Transverse colon (tissue), 4 donors: ENCODE measurements around the gene ATP5ME. TPM values are rescaled to one million over a fixed set of nuclear protein-coding genes. Genes with fewer than 3 reads are reported as not detected.

ENCODE experiments used
- DNase-seq: peaks from one replicate; pipeline ENCODE4 v3.0.0-alpha.2; 2019
- H3K27ac ChIP-seq, 4 donors: fragments of 200-600 bp; sonication (generic); 2 replicates each; pipeline ENCODE4 v1.5.1; 2016 to 2018; ENCODE audit warnings: inconsistent platforms in 4 of 4
- H3K27me3 ChIP-seq: fragments of 200-600 bp; sonication (generic); 2 replicates; pipeline ENCODE4 v1.5.1; 2017; ENCODE audit warnings: inconsistent platforms
- H3K36me3 ChIP-seq, 4 donors: fragments of 200-600 bp; sonication (generic); 2 replicates each; pipeline ENCODE4 v1.5.1; 2017 to 2019; ENCODE audit warnings: inconsistent platforms in 4 of 4
- H3K4me1 ChIP-seq, 4 donors: fragments of 200-600 bp; sonication (generic); 2 replicates each; pipeline ENCODE4 v1.5.1; 2017 to 2020; ENCODE audit warnings: inconsistent platforms in 4 of 4
- H3K4me3 ChIP-seq, 4 donors: fragments of 200-600 bp; sonication (generic); 1 replicate in 1 of 4; 2 replicates in 3 of 4; pipeline versions ENCODE4 v1.5.1 to v1.6.1; 2017 to 2019; ENCODE audit warnings: inconsistent platforms in 4 of 4
- H3K9me3 ChIP-seq, 2 donors: fragments of 200-600 bp; sonication (generic); 2 replicates each; pipeline ENCODE4 v1.5.1; 2017 to 2019; ENCODE audit warnings: inconsistent platforms in 2 of 2
- CTCF ChIP-seq, 5 experiments: fragments of 200-600 bp in 3 of 5; fragments of 450-650 bp in 2 of 5; sonication (generic) in 3 of 5; IDR thresholded peaks; 1 replicate in 2 of 5; 2 replicates in 3 of 5; pipeline ENCODE4 v1.5.1; 2016 to 2017; ENCODE audit warnings: antibody characterized with exemption in 5 of 5, inconsistent platforms in 3 of 5, mild to moderate bottlenecking in 2 of 5, moderate library complexity in 1 of 5
- EP300 ChIP-seq: sonication (generic); formaldehyde crosslinking; IDR thresholded peaks from one replicate; pipeline ENCODE4 v1.6.1; 2017; ENCODE audit warnings: antibody characterized with exemption, low read depth
- POLR2A ChIP-seq: fragments of 450-650 bp; IDR thresholded peaks from one replicate; pipeline ENCODE4 v1.6.1; 2016; ENCODE audit warnings: antibody characterized with exemption, mild to moderate bottlenecking, moderate library complexity
- POLR2AphosphoS5 ChIP-seq, 3 donors: sonication (generic); formaldehyde crosslinking; IDR thresholded peaks; one replicate each; pipeline ENCODE4 v1.6.1; 2016; ENCODE audit warnings: antibody characterized with exemption in 3 of 3
- WGBS, 2 donors: methylation state at CpG; one replicate each; pipeline ENCODE4 v1.1.5; 2018; ENCODE audit warnings: low coverage in 1 of 2; 5-methylcytosine and 5-hydroxymethylcytosine counted together
- in situ Hi-C, 4 donors: fragments of 200-750 bp; cut with MboI; loops; one replicate each; pipeline versions ENCODE4 v1.15.0 to v1.15.1; 2017; ENCODE audit warnings: low sequenced_read_pairs in 3 of 4, low pct_ligation_motif_present in 1 of 4, low pct_unique_long_range_greater_than_20kb in 1 of 4
- intact Hi-C: fragments of 100-400 bp; cut with DNase I; formaldehyde crosslinking; loops from one replicate; pipeline ENCODE4 v1.15.1; 2023; ENCODE audit warnings: low total_unique reads
- total RNA-seq, 4 donors: library from RNA; depleted of rRNA; stranded (reverse); fragments of >200 nt; gene quantifications; one replicate each; pipeline ENCODE4 v1.1.0, GENCODE V29; 2016

ATP5ME gene
- total RNA-seq, 4 donors from 2014 or later, result 52.0 to 152 (median 148) TPM; not detected in 1

GRCh38 chr4:626201-627091, 47.6 kb downstream of the ATP5ME start:
- Histone ChIP-seq H3K27ac (no peak overlapping the region), H3K27me3 (peaks cover 8% of the 10 kb centered on the region), H3K4me1 (no peaks in the 10 kb centered on the region), H3K9me3 (no peaks in the 10 kb centered on the region), H3K4me3 (no peak overlapping the region), H3K36me3 (no peaks in the 10 kb centered on the region)
- no peak for DNase-seq
- intact Hi-C loops (no loop called here), in situ Hi-C loops (no loop called here)
- WGBS, 2 donors, result 81% methylated on average over 20 of the region's 20 CpGs; no CpG with 5 or more reads in 1 of the 2 donors
- TF ChIP-seq POLR2AphosphoS5 (IDR thresholded peaks at IDR 0.05), result no peak
- TF ChIP-seq EP300, result no peak
- no peak for TF ChIP-seq CTCF (IDR thresholded peaks at IDR 0.05)
- no peak for TF ChIP-seq POLR2A

- intact Hi-C loops (no loop called here), in situ Hi-C loops (no loop called here)
- 91% methylated on average over 33 of the region's 39 CpGs; no CpG with 5 or more reads in 1 of the 2 donors for WGBS, 2 donors
- TF ChIP-seq POLR2AphosphoS5 (IDR thresholded peaks at IDR 0.05) (no peak), EP300 (no peak), CTCF (IDR thresholded peaks at IDR 0.05) (no peak)
- no peak for DNase-seq
- H3K36me3 ChIP-seq, result no peaks in the 10 kb centered on the region
- no peaks in the 10 kb centered on the region for H3K4me1 ChIP-seq
- peaks cover 8% of the 10 kb centered on the region for H3K27me3 ChIP-seq
- H3K4me3 ChIP-seq, result no peak overlapping the region
- no peak overlapping the region for H3K27ac ChIP-seq
- no peaks in the 10 kb centered on the region for H3K9me3 ChIP-seq
Observed at GRCh38 chr4:625631-626161, 48.4 kb downstream of the ATP5ME start.

DNA sequence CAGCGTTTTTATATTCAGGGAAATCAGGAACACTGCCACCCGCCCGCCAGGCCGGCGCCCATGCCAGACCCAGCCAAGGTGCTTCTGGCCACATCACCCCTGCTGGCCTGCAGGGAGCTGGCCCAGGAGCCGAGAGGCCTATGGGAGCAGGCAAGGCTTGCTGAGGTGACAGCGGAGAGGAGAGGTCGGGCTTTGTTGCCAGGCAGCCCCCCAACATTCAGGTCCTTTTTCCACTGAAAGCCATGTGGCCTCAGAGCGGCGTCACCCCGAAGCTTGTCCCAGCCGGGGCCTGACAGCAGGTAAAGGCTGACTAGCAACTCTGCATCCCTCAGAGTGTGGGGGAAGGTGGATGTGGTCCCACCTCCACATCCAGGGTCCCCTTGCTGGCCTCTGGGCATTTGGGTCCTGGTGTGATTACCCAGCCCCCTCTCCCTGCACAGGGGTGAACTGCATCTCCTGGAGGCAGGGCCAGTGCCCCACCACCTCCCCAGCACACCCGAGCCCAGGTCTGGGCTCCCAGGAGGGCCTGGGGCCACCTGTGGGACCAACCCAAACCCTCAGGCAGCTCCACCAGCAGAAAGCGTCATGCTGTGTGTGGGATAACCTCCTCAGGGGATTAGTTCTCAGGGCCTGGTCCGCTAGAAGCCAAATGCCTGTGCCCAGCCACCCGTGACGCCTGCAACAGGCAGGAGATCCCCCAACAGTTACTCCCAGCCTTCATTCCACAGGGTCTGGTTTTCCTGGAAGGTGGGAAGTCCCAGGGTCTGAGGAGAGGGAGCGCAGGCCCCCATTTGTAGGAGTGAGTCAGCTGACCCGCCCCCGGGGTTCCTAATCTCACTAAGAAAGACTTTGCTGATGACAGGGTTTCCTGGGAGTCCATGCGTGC, 49.1 kb downstream of the ATP5ME start, which contains the start of gene PDE6B:
PDE6B (plus strand) TSS at position 869 of the 886 bp plus-strand sequence. CDS start 54 bp downstream, outside the sequence.
- TF ChIP-seq POLR2AphosphoS5 (IDR thresholded peaks at IDR 0.05), result no peak
- no peak for TF ChIP-seq CTCF (IDR thresholded peaks at IDR 0.05)
- TF ChIP-seq POLR2A, result no peak
- no peak for TF ChIP-seq EP300
- in situ Hi-C loops, result no loop called here
- 70% methylated on average over 20 of the region's 21 CpGs; no CpG with 5 or more reads in 1 of the 2 donors for WGBS, 2 donors
- H3K4me1 ChIP-seq, result no peaks in the 10 kb centered on the region
- H3K4me3 ChIP-seq, result no peak within 1 kb of the TSS
- H3K27me3 ChIP-seq, result peaks cover 6% of the 10 kb centered on the region
- H3K27ac ChIP-seq, result no peak within 1 kb of the TSS
- no peaks in the 10 kb centered on the region for H3K9me3 ChIP-seq
- no peaks in the 10 kb centered on the region for H3K36me3 ChIP-seq
- intact Hi-C loops, result no loop called here
- no peak for DNase-seq
